ENCODE data around the gene CADM3.
A peak's percentile ranks its signal among the peaks of the same experiment; 100 is the strongest.

Gene CADM3

DNA sequence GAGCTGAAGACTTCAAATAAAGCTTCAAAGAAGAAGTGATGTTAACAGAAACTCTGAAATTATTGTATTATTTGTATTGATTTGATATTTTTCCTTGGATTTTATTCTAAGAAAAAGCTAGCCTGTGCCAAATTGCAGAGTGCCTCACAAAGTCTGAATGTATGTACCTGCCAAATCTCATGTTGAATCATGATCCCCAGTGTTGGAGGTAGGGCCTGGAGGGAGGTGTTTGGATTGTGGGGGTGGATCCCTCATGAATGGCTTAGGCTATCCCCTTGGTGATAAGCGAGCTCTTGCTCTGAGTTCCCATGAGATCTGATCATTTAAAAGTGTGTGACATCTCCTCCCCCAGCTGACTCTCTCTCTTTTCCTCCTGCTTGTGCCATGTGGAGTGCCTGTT, 76.9 kb downstream of the CADM3 start:
- no peaks in the 10 kb centered on the region for H3K27me3 ChIP-seq (ENCODE audit: insufficient read depth, insufficient read length)
- no peaks in the 10 kb centered on the region for H3K36me3 ChIP-seq (ENCODE audit: insufficient read depth, insufficient read length, low read length)
- DNase-seq (ENCODE audit: low read depth, low spot score), result no peak

GRCh38 chr1:159250638-159251216, 79.3 kb downstream of the CADM3 start:
- Histone ChIP-seq H3K36me3 (ENCODE audit: insufficient read depth, insufficient read length, low read length) (no peaks in the 10 kb centered on the region), H3K4me1 (ENCODE audit: insufficient read depth, insufficient read length) (no peaks in the 10 kb centered on the region), H3K9me3 (ENCODE audit: insufficient read depth, low read length) (peaks cover 15% of the 10 kb centered on the region), H3K9ac (ENCODE audit: insufficient read length, low read depth) (no peak overlapping the region), H3K27me3 (ENCODE audit: insufficient read depth, insufficient read length) (no peaks in the 10 kb centered on the region), H3K4me3 (ENCODE audit: insufficient read length, low read depth) (no peak overlapping the region)
- no peak for TF ChIP-seq SUZ12 (IDR thresholded peaks at IDR 0.05; ENCODE audit: extremely low read depth, insufficient read depth, insufficient read length)
- TF ChIP-seq YY1 (IDR thresholded peaks at IDR 0.05; ENCODE audit: insufficient read depth, insufficient read length), result peak; percentile 14
- peak; percentile 20 for DNase-seq (ENCODE audit: low read depth, low spot score)

More for the DNA sequence above, 76.9 kb downstream of the CADM3 start:
- H3K9ac ChIP-seq (ENCODE audit: insufficient read length, low read depth), result no peak overlapping the region
- no peak overlapping the region for H3K4me3 ChIP-seq (ENCODE audit: insufficient read length, low read depth)
- TF ChIP-seq YY1 (IDR thresholded peaks at IDR 0.05; ENCODE audit: insufficient read depth, insufficient read length), result no peak
- TF ChIP-seq SUZ12 (IDR thresholded peaks at IDR 0.05; ENCODE audit: extremely low read depth, insufficient read depth, insufficient read length), result no peak
- H3K4me1 ChIP-seq (ENCODE audit: insufficient read depth, insufficient read length), result no peaks in the 10 kb centered on the region
- H3K9me3 ChIP-seq (ENCODE audit: insufficient read depth, low read length), result peaks cover 18% of the 10 kb centered on the region

Measured in NT2/D1 (cell line).